KG1 (cell line): Measurements from ENCODE around the gene KLHL3.

Experiments
- DNase-seq: peaks from one replicate; lab custom pipeline; 2025; lab: John Stamatoyannopoulos, UW

Gene KLHL3

DNA sequence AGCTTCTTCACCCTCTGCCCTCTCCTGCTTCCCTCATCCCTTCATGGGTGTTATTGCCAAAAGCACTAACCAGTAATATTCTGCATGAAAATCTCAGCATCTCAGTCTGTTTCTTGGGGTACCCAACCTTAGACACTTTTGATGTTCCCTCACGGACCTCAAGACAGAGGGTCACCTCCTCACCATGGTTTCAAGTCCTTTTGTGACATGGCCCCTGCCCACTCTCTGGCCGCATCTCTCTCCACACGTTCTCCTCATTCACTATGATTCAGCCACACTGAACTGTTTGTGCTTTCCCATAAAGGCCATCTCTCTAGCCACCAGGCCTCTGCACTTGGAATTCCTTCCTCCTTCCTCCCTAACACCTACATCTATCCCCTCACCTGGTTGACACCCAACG, 125.3 kb downstream of the KLHL3 start:
- no peak for DNase-seq

DNA sequence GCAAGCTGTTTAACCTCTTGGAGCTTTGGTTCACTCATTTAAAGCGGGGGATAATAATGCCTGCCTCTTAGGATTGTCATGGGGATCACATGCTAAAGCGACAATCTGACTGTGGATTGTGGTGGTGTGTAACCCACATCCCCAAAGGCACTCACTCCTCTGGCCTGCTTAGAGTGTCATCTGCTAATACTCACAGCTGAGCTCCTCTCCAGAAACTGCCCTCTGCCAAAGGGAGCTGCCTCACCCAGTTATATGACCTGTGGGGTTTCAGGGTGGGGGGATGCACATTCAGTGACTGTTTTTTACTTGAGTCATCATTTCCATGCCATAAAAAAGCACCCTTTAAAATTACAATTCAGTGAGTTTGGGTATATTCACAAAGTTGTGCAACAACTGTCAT, 126.8 kb downstream of the KLHL3 start:
- no peak for DNase-seq

GRCh38 chr5:137607771-137608170, 128.1 kb downstream of the KLHL3 start:
- no peak for DNase-seq

GRCh38 chr5:137606401-137606800, 129.5 kb downstream of the KLHL3 start:
- no peak for DNase-seq

- no peak for DNase-seq
Observed at GRCh38 chr5:137605411-137605810, 130.5 kb downstream of the KLHL3 start.

GRCh38 chr5:137604348-137605095, 131.4 kb downstream of the KLHL3 start:
- no peak for DNase-seq

- no peak for DNase-seq
Observed at GRCh38 chr5:137603891-137604290, 132.0 kb downstream of the KLHL3 start.

DNA sequence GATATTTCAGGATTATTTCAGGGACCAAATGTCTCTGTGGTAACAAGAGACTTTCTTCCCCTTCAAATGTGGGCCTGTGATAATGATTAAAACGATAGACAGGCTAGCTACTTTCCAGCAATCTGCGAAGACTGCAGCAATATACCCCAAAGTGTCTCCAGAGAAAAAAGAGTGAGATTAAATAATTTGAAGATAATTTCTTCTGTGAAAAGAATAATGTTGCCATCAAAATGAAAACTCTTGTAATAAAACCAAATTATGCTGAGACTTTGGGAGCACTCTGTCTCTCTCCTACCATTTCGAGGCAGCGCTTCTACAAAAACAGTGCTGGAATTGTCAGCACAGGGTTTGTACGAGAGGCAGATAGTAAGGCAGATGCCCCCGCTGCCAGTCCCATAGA, 132.5 kb downstream of the KLHL3 start:
- no peak for DNase-seq

DNA sequence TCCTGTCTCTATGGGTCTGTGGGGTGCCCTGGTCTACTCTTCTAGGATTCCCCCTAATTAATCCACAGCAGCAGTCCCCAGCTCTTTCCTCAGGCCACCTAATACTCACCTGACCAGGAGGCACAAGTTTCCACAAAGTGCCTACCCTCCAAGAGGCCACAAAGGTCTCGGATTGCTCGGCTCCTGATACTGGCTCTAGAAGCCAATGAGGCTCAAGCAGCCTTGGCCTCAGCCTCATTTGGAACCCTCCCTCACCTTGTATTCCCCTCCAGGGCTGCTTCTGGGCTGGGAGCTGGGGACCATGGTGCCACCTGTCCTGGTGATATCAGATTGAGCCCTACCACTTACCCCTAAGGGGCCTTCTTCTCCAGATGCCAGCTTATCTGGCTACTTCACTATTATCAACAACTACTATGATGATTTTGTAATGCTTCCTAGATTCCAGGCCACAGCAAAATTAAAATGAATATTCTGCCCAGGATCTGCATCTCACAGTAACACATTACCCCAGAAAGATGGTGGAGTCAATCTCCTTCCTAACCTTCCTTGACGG, 133.1 kb downstream of the KLHL3 start:
- no peak for DNase-seq

DNA sequence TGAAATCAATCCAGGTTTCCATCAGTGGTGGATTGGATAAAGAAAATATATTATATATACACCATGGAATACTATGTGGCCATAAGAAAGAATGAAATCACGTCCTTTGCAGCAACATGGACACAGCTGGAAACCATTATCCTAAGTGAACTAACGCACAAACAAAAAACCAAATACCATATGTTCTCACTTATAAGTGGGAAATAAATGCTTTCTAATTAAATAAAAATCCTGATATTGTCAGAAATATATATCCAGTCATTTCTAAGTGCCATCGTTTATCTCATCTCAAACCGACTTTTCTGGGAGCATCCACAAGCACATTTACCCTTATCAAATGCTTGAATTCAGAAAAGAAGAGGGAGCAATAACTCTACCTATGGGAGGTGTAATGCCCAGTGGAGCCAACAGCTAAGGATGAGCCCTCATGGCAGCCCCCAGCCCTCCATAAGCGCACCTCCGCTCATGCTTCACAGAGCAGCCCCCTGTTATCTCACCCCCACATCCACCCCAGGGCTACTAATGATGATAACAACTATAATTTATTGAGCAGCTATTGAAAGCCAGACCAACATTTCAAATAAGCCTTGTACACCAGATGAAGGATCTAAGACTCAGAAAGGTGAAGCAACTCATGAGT, 135.0 kb downstream of the KLHL3 start:
- no peak for DNase-seq

- no peak for DNase-seq
Observed at GRCh38 chr5:137599457-137599856, 136.4 kb downstream of the KLHL3 start.

GRCh38 chr5:137598399-137598798, 137.5 kb downstream of the KLHL3 start:
- DNase-seq: no peak

DNA sequence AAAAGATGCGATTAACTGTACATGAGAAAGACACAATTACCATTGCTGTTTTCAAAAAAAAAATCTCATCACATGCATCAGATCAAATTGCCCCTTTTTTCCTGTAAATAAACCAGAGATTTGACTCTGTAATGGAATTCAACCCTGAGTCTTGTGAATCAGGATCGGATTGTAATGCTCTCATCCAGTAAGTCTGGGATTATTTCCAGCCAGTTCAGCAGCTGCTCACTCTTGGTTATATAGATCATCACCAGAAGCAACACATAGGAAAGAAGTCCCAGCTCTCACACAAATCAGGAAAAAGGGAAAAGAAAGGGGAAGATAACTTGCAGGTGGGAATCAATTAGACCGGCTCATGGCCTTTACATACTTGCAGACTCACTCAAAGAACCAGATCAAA, 138.9 kb downstream of the KLHL3 start:
- DNase-seq: no peak

- DNase-seq: no peak
Observed at GRCh38 chr5:137595396-137596079, 140.4 kb downstream of the KLHL3 start.

GRCh38 chr5:137594717-137595116, 141.2 kb downstream of the KLHL3 start:
- no peak for DNase-seq

- DNase-seq: no peak
Observed at GRCh38 chr5:137592317-137592716, 143.6 kb downstream of the KLHL3 start.

DNA sequence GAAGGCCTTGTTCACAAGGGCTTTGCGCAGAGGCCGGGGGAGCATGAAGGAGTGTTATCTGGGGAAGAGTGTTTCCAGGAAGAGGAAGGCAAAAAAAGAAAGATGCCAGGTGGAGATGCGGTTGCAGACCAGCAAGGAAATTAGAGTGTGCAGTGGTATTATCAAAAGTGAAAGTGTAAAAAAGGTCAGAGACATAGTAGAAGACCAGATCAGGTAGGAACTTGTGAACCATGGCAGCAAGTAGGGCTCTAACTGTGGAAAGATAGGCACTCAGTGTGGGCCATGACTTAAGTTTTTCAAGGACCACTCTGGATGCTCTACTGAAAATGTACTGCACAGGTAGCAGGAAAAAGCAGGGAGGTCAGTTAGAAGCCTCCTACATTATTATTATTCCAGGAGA, 146.7 kb downstream of the KLHL3 start:
- DNase-seq: no peak

DNA sequence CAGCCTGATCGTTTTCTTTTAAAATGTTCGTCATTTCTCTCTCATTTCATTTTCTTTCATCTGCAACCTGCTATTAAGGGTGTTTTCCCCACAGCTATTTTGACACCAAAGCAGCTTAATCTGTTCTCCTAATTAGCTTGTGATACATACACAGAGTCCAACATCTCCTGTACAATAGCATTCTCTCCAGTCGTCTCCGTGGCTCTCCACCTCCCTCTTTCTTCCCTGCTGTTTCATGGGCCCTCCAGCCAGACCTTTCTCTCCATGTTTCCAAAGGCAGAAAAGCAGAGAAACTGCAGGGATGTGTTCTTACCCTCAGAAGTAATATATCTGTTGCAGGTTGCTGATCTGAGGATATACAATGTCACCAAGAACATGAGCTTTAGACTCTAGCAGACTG, 148.0 kb downstream of the KLHL3 start:
- no peak for DNase-seq

GRCh38 chr5:137584262-137584661, 151.6 kb downstream of the KLHL3 start:
- DNase-seq: no peak

- no peak for DNase-seq
Observed at GRCh38 chr5:137583129-137583528, 152.8 kb downstream of the KLHL3 start.

GRCh38 chr5:137582218-137582617, 153.7 kb downstream of the KLHL3 start:
- DNase-seq: no peak

DNA sequence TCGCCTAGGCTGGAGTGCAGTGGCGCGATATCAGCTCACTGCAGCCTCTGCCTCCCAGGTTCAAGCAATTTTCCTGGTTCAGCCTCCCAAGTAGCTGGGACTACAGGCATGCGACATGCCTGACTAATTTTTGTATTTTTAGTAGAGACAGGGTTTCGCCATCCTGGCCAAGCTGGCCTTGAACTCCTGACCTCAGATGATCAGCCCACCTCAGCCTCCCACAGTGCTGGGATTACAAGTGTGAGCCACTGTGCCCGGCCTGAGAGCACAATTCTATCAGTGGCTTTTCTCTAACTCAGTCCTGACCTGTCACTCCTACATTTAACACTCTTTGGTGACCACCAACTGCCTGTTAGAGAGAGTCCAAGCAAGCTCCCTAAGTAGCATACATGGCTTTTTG, 154.1 kb downstream of the KLHL3 start:
- DNase-seq: no peak

GRCh38 chr5:137580030-137580429, 155.9 kb downstream of the KLHL3 start:
- DNase-seq: no peak
